CD4-positive, alpha-beta T cell treated with Interleukin-2 at 100 ng/mL for 4 hours (primary cell): Measurements from ENCODE around the gene RGS3.

ENCODE experiments used
- DNase-seq: peaks from one replicate; pipeline ENCODE4 v3.0.0-alpha.2; 2020; ENCODE audit warnings: low spot score

RGS3 gene

DNA sequence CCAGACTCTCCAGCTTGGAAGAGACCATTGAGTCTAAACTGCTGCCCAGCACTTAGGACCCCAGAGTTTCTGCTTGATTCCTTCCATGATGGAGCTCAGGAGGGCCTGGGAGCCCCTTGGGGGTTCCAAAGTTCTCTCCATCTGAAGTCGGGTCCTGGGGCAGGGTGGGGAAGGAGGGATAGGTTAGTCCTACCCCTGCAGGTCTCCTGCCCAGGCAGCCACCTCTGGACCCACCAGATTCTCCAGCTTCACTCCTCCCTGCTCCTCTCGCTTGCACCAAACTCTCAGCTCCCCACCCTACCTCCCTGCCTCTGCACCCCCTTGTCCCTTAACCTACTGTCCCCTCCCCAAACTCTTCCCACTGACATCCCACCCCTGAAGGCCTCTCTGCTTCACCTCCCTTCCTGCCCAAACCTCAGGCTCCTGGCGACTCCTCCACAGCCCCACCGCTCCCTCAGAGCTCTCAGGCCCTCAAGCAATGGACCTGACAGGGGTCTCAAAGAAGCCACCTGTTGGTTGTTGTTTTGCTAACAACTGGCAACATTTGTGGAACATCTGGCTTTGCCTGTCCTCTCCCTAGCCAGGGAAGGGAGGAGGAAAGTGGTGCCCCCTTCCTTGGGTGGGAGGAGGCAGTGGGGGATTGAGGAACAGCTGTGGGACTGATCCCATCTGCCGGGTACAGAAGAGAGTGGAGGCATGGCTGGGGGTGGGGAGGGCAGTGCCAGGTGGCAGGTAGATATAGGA lies 137.5 kb downstream of the RGS3 start:
- no peak for DNase-seq

DNA sequence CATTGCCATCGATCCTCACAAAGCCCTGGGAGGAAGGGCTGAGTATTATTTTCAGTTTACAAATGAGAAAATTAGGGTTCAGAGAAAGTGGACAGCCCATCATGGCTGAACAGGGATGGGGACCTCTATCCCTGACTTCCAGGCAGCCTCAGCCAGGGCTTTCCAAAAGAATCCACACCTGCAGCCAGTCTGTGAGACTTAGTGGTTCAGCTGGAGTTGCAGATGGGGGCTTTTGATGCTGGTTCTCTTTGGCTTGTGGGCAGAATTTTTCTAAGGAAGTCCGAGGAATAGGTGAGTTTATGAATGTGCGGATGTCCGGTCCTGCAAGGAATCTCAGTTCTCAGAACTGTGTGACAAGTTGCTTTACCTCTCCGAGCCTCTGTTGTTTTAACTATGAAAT lies 138.1 kb downstream of the RGS3 start:
- no peak for DNase-seq

DNA sequence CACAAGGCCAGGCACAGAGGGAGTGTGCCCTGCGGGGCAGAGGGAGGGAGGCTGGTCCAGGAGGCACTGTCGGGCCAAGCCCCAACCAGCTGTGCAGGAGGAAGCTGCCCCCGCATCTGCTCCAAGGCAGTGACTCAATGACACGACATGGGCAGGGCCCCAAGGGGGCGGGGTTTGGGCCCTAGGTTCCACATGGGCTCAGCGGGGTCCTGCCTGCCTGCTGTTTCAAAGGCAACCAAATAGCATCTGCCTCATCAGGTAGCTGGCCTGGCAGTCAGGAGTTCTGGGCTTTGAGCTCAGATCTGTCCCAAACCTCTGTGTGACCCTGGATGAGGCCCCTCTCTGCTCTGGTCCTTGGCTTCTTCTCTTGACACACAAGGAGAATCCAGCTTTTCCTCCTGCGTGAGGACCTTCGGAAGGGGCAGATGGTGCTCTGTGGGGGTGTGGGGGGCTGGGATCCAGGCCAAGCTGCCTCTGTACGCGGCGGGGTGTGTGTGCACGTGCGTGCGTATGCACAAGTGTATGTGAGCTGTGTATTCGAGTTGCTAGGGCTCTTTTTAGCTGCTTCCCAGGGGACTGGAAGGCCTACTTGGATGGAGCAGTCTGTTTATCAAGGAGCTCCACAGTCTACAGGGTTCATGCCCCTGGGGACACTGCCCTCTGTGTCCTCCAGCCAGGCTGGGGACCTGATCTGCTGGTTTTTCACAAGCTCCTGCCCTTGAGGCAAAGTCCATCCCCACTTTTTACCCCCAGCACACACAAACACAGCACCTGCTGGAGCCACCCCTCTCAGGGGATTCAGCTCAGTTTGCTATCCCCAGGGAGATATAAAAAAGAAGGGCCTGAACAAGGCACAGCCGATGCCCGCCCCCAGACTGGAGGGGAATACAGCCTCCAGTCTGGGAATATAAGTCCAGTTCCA lies 138.9 kb downstream of the RGS3 start:
- no peak for DNase-seq

- no peak for DNase-seq
Observed at GRCh38 chr9:113603048-113603375, 139.5 kb downstream of the RGS3 start.

DNA sequence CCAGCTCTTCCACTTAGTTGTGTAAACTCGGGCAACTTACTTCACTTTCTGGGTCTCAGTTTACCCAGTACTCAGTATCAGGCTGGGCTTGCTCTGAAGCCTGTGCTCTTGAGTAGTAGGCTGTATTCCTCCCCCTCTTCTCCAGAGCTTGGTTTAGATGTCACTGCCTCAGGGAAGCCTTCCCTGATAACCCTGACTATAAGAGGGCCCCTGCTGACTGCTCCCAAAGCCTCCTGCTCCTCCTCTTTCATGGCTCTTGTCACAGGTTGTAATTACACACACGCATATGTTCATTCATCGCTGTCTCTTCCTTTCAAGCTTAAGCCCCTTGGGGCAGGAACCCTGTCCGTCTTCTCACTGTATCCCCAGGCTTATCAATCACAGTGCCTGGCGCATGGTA lies 140.2 kb downstream of the RGS3 start:
- no peak for DNase-seq

GRCh38 chr9:113604393-113604792 lies 140.9 kb downstream of the RGS3 start:
- DNase-seq, result no peak

DNA sequence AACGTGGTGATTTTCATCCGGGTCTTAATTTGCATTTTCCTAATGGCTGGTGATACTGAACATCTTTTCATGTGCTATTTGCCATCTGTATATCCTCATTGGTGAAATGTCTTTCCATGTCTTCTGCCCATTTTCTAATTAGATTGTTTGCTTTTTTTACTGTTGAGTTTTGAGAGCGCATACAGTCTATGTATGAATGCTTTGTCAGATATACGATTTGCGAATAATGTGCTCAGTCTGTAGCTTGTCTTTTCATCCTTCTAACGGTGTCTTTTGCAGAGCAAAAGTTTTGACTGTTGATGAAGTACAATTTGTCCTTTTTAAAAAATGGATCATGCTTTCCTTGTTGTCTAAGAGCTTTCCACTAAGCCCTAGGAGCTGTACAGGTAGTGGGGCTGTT lies 143.0 kb downstream of the RGS3 start:
- DNase-seq, result no peak

DNA sequence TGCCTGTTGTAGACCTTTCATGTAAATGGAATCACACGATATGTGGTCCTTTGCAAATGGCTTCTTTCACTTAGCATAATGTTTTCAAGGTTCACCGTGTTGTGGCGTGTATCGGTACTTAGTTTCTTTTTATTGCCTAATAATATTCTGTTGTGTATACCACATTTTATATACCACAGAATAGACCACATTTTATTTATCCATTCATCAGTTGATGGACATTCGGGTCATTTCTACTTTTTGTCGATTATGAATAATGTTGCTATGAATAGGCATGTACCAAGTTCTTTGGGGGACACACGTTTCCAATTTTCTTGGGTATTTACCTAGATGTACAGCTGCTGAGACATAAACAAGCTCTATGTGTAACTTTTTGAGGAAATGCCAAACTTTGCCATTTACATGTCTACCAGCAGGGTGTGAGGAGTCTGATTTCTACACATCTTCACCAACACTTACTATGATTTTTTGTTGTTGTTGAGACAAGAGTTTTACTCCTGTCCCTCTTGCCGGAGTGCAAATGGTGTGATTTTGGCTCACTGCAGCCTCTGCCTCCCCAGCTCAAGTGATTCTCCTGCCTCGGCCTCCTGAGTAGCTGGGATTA lies 144.7 kb downstream of the RGS3 start:
- DNase-seq, result no peak

GRCh38 chr9:113609562-113610318 lies 146.2 kb downstream of the RGS3 start:
- no peak for DNase-seq

DNA sequence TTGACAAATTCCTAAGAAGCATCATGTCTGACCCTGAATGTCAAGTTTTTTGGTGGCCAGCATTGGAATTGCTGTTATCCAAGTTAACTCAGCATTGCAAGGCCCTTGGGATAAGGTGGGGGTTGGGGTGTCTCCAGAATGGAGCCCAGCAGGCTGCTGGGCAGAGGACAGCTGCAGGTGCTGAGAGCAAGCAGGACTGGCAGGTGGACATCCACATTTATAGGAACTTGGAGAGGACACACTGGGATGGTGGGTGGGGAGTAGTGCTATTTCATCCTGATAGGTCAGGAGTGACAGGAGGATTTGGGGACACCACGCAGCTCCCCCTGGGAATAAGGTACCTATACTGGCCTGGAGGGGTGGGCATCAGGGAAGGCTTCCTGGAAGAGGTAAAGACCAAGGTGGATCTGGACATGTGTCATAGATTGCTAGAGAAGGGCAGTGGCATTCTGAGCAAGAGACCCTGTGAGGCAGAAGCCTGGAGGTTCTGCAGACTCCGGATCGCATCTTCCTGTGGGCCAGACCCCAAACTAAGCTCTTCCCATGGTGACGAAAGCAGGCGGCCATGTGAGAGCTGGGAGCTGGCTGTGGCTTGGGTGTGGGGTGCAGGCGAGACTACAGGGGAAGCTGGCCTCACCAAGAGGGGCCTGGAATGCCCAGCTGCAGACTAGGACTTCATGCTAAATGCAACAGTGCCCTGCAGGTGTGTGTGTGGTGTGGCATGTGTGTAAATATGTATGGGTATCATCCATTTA lies 148.1 kb downstream of the RGS3 start:
- no peak for DNase-seq

GRCh38 chr9:113612216-113612747 lies 148.8 kb downstream of the RGS3 start:
- DNase-seq, result no peak

- DNase-seq, result no peak
Observed at GRCh38 chr9:113612828-113613227, 149.3 kb downstream of the RGS3 start.

DNA sequence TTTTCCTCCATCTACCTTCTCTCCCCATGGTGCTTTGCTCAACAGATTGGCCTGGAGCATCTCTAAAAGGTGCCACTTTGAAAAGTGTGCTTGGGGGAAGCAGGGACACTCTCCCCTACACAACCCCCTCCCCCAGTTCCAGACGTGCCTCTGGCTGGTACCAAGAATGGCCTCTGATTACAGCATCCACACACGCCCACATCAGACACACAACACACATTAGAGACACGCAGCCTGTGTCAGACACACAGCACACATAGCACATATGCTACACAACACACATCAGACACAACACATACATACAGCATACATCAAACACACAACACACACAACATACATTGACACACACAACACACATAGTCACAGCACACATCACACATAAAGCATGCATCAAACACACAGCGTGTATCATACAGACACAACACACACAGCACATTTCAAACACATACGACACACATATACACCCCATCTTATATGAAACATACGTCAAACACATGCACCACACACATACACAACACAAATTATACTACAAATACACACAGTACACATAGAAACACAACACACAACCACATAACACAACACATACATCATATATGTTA lies 150.4 kb downstream of the RGS3 start:
- no peak for DNase-seq

- no peak for DNase-seq
Observed at GRCh38 chr9:113614843-113615648, 151.5 kb downstream of the RGS3 start.

- DNase-seq, result no peak
Observed at GRCh38 chr9:113616116-113616515, 152.6 kb downstream of the RGS3 start.

GRCh38 chr9:113616621-113617496 lies 153.3 kb downstream of the RGS3 start:
- DNase-seq, result no peak

GRCh38 chr9:113617550-113617949 lies 154.0 kb downstream of the RGS3 start:
- DNase-seq, result no peak

DNA sequence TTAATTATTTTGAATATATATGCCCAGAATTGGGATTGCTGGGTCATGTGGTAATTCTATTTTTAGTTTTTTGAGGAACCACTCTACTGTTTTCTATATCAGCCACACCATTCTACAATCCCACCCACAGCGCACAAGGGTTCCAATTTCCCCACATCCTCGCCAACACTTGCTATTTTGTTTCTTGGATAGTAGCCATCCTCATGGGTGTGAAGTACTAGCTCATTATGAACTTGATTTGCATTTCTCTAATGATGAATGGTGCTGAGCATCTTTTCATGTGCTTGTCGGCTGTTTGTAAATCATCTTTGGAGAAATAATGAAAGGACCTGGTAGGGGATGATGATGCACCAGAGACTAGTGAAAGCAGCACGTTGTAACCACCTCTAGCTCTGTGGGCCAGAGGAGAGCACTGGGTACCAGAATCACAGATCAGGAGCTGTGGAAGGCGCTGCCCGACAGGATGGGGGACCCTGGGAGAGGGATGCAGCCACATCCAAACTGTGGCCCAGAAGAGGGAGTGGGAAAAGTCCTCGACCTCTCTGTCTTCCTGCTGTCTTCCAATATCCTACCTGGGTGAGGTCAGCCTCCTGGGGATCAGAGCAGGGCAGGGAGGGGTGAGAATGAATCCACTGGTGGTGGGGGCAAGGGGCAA lies 155.4 kb downstream of the RGS3 start:
- no peak for DNase-seq
